DLD1 (cell line): ENCODE data around the gene SYNPR.
"Not testable (repeated sequence)": the region's sequence is repeated elsewhere in the genome, so short reads cannot be mapped to it uniquely, and the experiment has no call there.

Source experiments
- in situ Hi-C: cut with HindIII; loops from 2 replicates; pipeline ENCODE4 v1.10.0; 2017; ENCODE audit warnings: low sequenced_read_pairs

The SYNPR gene

GRCh38 chr3:63278171-63279004 lies at the start of gene SYNPR:
Gene SYNPR, plus strand, starts transcription at chr3:63278308.
- in situ Hi-C loops, result no loop called here

GRCh38 chr3:63228677-63229076 lies 49.4 kb upstream of the SYNPR start:
- in situ Hi-C loops, result no loop called here

- in situ Hi-C loops, result no loop called here
Observed at GRCh38 chr3:63230146-63230545, 48.0 kb upstream of the SYNPR start.

GRCh38 chr3:63231643-63232042 lies 46.5 kb upstream of the SYNPR start:
- in situ Hi-C loops, result no loop called here

- in situ Hi-C loops, result no loop called here
Observed at GRCh38 chr3:63232764-63233396, 45.2 kb upstream of the SYNPR start.

- in situ Hi-C loops, result no loop called here
Observed at GRCh38 chr3:63240381-63240902, 37.7 kb upstream of the SYNPR start.

GRCh38 chr3:63242124-63242523 lies 36.0 kb upstream of the SYNPR start:
- in situ Hi-C loops, result no loop called here

- in situ Hi-C loops, result no loop called here
Observed at GRCh38 chr3:63244486-63244885, 33.6 kb upstream of the SYNPR start.

- in situ Hi-C loops, result no loop called here
Observed at GRCh38 chr3:63245726-63246241, 32.3 kb upstream of the SYNPR start.

- in situ Hi-C loops, result no loop called here
Observed at GRCh38 chr3:63248015-63248414, 30.1 kb upstream of the SYNPR start.

- in situ Hi-C loops, result no loop called here
Observed at GRCh38 chr3:63251499-63251898, 26.6 kb upstream of the SYNPR start.

- in situ Hi-C loops, result not testable (repeated sequence)
Observed at GRCh38 chr3:63255819-63256218, 22.3 kb upstream of the SYNPR start.

- in situ Hi-C loops, result no loop called here
Observed at GRCh38 chr3:63264716-63265115, 13.4 kb upstream of the SYNPR start.

- in situ Hi-C loops, result no loop called here
Observed at GRCh38 chr3:63274359-63274758, 3.7 kb upstream of the SYNPR start.

- in situ Hi-C loops, result no loop called here
Observed at GRCh38 chr3:63279005-63279841, 1.1 kb downstream of the SYNPR start.

GRCh38 chr3:63287610-63288009 lies 9.5 kb downstream of the SYNPR start:
- in situ Hi-C loops, result no loop called here

GRCh38 chr3:63290686-63291085 lies 12.6 kb downstream of the SYNPR start:
- in situ Hi-C loops, result no loop called here

- in situ Hi-C loops, result no loop called here
Observed at GRCh38 chr3:63294332-63294731, 16.2 kb downstream of the SYNPR start.

GRCh38 chr3:63295356-63295755 lies 17.2 kb downstream of the SYNPR start:
- in situ Hi-C loops, result no loop called here

- in situ Hi-C loops, result no loop called here
Observed at GRCh38 chr3:63295806-63296205, 17.7 kb downstream of the SYNPR start.

- in situ Hi-C loops, result no loop called here
Observed at GRCh38 chr3:63296249-63296648, 18.1 kb downstream of the SYNPR start.
